ENCODE results near the gene C17orf107.
"Not testable (repeated sequence)": the region's sequence is repeated elsewhere in the genome, so short reads cannot be mapped to it uniquely, and the experiment has no call there.

The C17orf107 gene

GRCh38 chr17:4900231-4901107 lies 1.1 kb downstream of the C17orf107 start:
- no peak for DNase-seq (ENCODE audit: low spot score)

GRCh38 chr17:4901108-4901647 lies 1.8 kb downstream of the C17orf107 start:
- no peak for DNase-seq (ENCODE audit: low spot score)

- no peak for DNase-seq (ENCODE audit: low spot score)
Measured at GRCh38 chr17:4901648-4902344, 2.5 kb downstream of the C17orf107 start.

GRCh38 chr17:4902540-4902939 lies 3.2 kb downstream of the C17orf107 start:
- DNase-seq (ENCODE audit: low spot score), result no peak

- DNase-seq (ENCODE audit: low spot score), result peak; percentile 86
Measured at GRCh38 chr17:4903051-4903818, 3.9 kb downstream of the C17orf107 start, which contains the start of gene CHRNE. Gene CHRNE (minus strand): TSS chr17:4903098. CDS start chr17:4903063, 35 bp downstream.

- not testable (repeated sequence) for DNase-seq (ENCODE audit: low spot score)
Measured at GRCh38 chr17:4906642-4907041, 7.3 kb downstream of the C17orf107 start.

- DNase-seq (ENCODE audit: low spot score), result no peak
Measured at GRCh38 chr17:4908301-4908700, 9.0 kb downstream of the C17orf107 start.

GRCh38 chr17:4908711-4909496 lies 9.6 kb downstream of the C17orf107 start:
- DNase-seq (ENCODE audit: low spot score), result peak; percentile 95

- peak; percentile 26 for DNase-seq (ENCODE audit: low spot score)
Measured at GRCh38 chr17:4913994-4914393, 14.7 kb downstream of the C17orf107 start.

- not testable (repeated sequence) for DNase-seq (ENCODE audit: low spot score)
Measured at GRCh38 chr17:4914551-4914950, 15.2 kb downstream of the C17orf107 start.

- no peak for DNase-seq (ENCODE audit: low spot score)
Measured at GRCh38 chr17:4919511-4920047, 20.2 kb downstream of the C17orf107 start.

- DNase-seq (ENCODE audit: low spot score), result no peak
Measured at GRCh38 chr17:4920351-4921048, 21.2 kb downstream of the C17orf107 start.

- DNase-seq (ENCODE audit: low spot score), result no peak
Measured at GRCh38 chr17:4921320-4921719, 22.0 kb downstream of the C17orf107 start.

GRCh38 chr17:4926577-4927335 lies 27.4 kb downstream of the C17orf107 start:
- DNase-seq (ENCODE audit: low spot score), result not testable (repeated sequence)

- no peak for DNase-seq (ENCODE audit: low spot score)
Measured at GRCh38 chr17:4928881-4929280, 29.5 kb downstream of the C17orf107 start.

- no peak for DNase-seq (ENCODE audit: low spot score)
Measured at GRCh38 chr17:4931963-4932362, 32.6 kb downstream of the C17orf107 start, which contains the start of gene GP1BA. Gene GP1BA (plus strand): TSS chr17:4932277. CDS start chr17:4932605, 328 bp downstream.

GRCh38 chr17:4932756-4933155 lies 33.4 kb downstream of the C17orf107 start:
- no peak for DNase-seq (ENCODE audit: low spot score)

- no peak for DNase-seq (ENCODE audit: low spot score)
Measured at GRCh38 chr17:4933646-4934045, 34.3 kb downstream of the C17orf107 start.

Data from kidney tubule cell (primary cell).